Measurements from ENCODE around the gene EPHA6. TPM values are rescaled to one million over a fixed set of nuclear protein-coding genes. Genes with fewer than 3 reads are reported as not detected.

The EPHA6 gene
- total RNA-seq, 1 donor from 2014 or later, result not detected

GRCh38 chr3:97278506-97278905 lies 464.1 kb downstream of the EPHA6 start:
- Histone ChIP-seq H3K36me3 (ENCODE audit: control insufficient read depth, insufficient read depth, low read length) (no peaks in the 10 kb centered on the region), H3K27me3 (ENCODE audit: control insufficient read depth, insufficient read depth, low read length) (no peaks in the 10 kb centered on the region), H3K4me3 (ENCODE audit: low read depth, low read length) (no peak overlapping the region)
- no peak for DNase-seq (ENCODE audit: low read depth)
- no peak for TF ChIP-seq CTCF (IDR thresholded peaks at IDR 0.05; ENCODE audit: insufficient read depth, low read length, poor library complexity, severe bottlenecking)

- H3K4me3 ChIP-seq (ENCODE audit: low read depth, low read length), result no peak overlapping the region
- no peak for TF ChIP-seq CTCF (IDR thresholded peaks at IDR 0.05; ENCODE audit: insufficient read depth, low read length, poor library complexity, severe bottlenecking)
- no peak for DNase-seq (ENCODE audit: low read depth)
- no peaks in the 10 kb centered on the region for H3K36me3 ChIP-seq (ENCODE audit: control insufficient read depth, insufficient read depth, low read length)
- H3K27me3 ChIP-seq (ENCODE audit: control insufficient read depth, insufficient read depth, low read length), result no peaks in the 10 kb centered on the region
These were observed 477.5 kb downstream of the EPHA6 start for GRCh38 chr3:97291901-97292300.

GRCh38 chr3:97293596-97294131 lies 479.3 kb downstream of the EPHA6 start:
- Histone ChIP-seq H3K4me3 (ENCODE audit: low read depth, low read length) (no peak overlapping the region), H3K36me3 (ENCODE audit: control insufficient read depth, insufficient read depth, low read length) (no peaks in the 10 kb centered on the region), H3K27me3 (ENCODE audit: control insufficient read depth, insufficient read depth, low read length) (no peaks in the 10 kb centered on the region)
- TF ChIP-seq CTCF (IDR thresholded peaks at IDR 0.05; ENCODE audit: insufficient read depth, low read length, poor library complexity, severe bottlenecking), result no peak
- no peak for DNase-seq (ENCODE audit: low read depth)

- no peak for TF ChIP-seq CTCF (IDR thresholded peaks at IDR 0.05; ENCODE audit: insufficient read depth, low read length, poor library complexity, severe bottlenecking)
These were observed 482.6 kb downstream of the EPHA6 start for GRCh38 chr3:97297032-97297431.

GRCh38 chr3:97301114-97301513 lies 486.7 kb downstream of the EPHA6 start:
- no peak for DNase-seq (ENCODE audit: low read depth)
- Histone ChIP-seq H3K4me3 (ENCODE audit: low read depth, low read length) (no peak overlapping the region), H3K36me3 (ENCODE audit: control insufficient read depth, insufficient read depth, low read length) (no peaks in the 10 kb centered on the region), H3K27me3 (ENCODE audit: control insufficient read depth, insufficient read depth, low read length) (no peaks in the 10 kb centered on the region)
- no peak for TF ChIP-seq CTCF (IDR thresholded peaks at IDR 0.05; ENCODE audit: insufficient read depth, low read length, poor library complexity, severe bottlenecking)

More at GRCh38 chr3:97297032-97297431, 482.6 kb downstream of the EPHA6 start:
- Histone ChIP-seq H3K4me3 (ENCODE audit: low read depth, low read length) (no peak overlapping the region), H3K27me3 (ENCODE audit: control insufficient read depth, insufficient read depth, low read length) (no peaks in the 10 kb centered on the region), H3K36me3 (ENCODE audit: control insufficient read depth, insufficient read depth, low read length) (no peaks in the 10 kb centered on the region)
- no peak for DNase-seq (ENCODE audit: low read depth)

GRCh38 chr3:97306226-97306625 lies 491.8 kb downstream of the EPHA6 start:
- no peaks in the 10 kb centered on the region for H3K27me3 ChIP-seq (ENCODE audit: control insufficient read depth, insufficient read depth, low read length)
- DNase-seq (ENCODE audit: low read depth), result no peak
- no peaks in the 10 kb centered on the region for H3K36me3 ChIP-seq (ENCODE audit: control insufficient read depth, insufficient read depth, low read length)
- TF ChIP-seq CTCF (IDR thresholded peaks at IDR 0.05; ENCODE audit: insufficient read depth, low read length, poor library complexity, severe bottlenecking), result no peak
- no peak overlapping the region for H3K4me3 ChIP-seq (ENCODE audit: low read depth, low read length)
